DMS53 treated with DMSO at 0.1 percent for 48 hours (cell line): ENCODE data around the gene PTMA.
A peak's percentile ranks its signal among the peaks of the same experiment; 100 is the strongest.
"Not testable (repeated sequence)": the region's sequence is repeated elsewhere in the genome, so short reads cannot be mapped to it uniquely, and the experiment has no call there.

Source experiments
- DNase-seq: peaks from one replicate; lab custom pipeline; 2025; ENCODE audit not compliant: unreplicated experiment; lab: John Stamatoyannopoulos, UW

Gene PTMA, protein sequence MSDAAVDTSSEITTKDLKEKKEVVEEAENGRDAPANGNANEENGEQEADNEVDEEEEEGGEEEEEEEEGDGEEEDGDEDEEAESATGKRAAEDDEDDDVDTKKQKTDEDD

GRCh38 chr2:231707927-231708772 lies at the start of gene PTMA:
PTMA (plus strand) TSS chr2:231708525; CDS start chr2:231708707, 182 bp downstream.
- DNase-seq, result peak; percentile 89

DNA sequence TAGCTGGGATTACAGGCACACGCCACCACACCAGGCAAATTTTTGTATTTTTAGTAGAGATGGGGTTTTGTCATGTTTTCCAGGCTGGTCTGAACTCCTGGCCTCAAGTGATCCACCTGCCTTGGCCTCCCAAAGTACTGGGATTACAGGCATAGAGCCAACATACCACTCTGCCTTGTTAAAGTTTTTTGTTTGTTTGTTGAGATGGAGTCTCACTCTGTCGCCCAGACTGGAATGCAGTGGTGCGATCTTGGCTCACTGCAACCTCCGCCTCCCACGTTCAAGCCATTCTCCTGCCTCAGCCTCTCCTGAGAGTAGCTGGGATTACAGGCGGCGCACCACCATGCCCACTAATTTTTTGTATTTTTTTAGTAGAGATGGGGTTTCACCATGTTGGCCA lies 48.3 kb upstream of the PTMA start:
- not testable (repeated sequence) for DNase-seq

DNA sequence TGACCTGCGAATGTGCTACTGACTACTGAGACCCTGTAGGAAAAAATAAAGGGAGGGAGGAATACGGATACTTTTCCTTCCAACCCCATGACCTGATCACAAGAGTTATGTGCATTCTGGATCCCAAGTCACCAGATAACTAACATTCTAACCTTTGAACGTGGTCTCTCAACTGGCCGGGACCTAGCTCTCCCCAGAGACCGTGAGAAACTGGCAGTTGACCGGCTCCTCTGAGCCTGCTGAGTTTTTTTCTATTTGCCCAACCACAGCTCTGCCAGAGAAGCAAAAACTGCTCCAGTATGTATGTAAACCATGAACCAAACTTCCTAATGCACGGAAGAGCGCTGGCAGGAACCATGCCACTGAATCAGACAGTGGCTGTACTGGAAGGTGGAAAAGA lies 47.5 kb upstream of the PTMA start:
- no peak for DNase-seq

DNA sequence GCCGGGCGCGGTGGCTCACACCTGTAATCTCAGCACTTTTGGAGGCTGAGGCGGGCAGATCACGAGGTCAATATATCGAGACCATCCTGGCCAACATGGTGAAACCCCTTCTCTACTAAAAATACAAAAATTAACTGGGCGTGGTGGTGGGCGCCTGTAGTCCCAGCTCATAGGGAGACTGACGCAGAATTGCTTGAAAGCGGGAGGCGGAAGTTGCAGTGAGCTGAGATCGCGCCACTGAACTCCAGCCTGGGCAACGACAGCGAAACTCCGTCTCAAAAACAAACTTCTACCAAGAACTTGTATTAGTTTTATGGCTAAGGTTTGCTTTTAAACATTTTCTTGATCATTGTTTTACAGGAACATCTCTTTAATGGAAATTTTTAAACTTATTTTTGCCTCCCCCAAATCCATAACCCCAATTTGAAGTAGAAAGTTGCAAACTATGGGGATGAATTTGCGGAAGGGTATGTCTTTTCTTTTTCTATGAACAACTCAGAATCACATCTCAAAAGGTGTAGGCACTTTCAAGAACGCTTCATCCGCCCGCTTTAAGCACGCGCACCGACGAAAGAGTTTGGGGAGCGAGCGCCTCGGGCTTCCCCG lies 46.8 kb upstream of the PTMA start:
- no peak for DNase-seq

- peak; percentile 83 for DNase-seq
Observed at GRCh38 chr2:231662028-231662810, 46.1 kb upstream of the PTMA start.

DNA sequence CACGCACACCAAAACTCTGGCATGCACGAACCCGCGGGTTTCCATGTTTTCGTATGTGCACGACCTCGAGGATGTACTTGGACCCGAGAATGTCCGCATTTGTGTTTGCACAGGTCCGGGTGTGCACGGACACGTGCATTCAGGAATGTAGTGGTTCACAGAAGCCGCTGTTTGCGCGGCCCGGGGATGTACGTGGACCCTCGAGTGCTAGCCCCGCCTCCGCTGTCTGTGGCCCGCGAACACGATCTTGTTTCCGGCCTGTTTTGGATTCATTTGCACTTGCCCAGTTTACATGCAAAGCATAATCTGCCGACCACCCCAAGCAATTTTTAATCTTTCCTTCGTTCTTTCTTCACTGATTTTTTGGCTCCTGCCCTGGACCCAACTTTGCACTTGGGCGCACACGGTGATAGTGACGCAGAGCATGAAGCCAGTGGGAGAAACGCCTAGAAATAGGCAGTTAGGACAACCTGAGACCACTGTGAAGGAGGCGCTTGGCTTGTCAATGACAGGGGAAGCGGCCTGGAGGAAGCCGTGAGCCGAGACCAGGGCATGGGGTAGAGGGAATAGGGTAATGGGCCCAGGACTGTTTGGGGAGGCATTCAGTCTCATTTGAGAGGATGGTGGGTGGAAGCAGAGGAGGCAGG lies 45.4 kb upstream of the PTMA start:
- no peak for DNase-seq

GRCh38 chr2:231663458-231664212 lies 44.7 kb upstream of the PTMA start:
- no peak for DNase-seq

DNA sequence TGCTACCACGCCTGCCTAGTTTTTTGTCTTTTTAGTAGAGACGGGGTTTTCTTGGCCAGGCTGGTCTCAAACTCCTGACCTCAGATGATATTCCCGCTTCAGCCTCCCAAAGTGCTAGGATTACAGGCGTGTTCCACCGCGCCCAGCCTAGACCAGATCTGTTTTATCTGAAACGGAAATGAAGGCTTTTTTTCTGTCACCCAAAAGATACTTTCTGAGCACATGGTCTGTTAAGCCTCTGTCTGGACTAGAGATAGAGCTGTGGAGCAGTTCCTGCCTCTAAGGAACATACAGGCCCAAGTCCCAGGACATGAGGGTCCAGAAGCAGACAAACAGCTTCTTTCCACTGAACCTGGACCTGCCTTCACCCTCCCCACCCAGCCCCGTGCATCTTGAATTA lies 43.6 kb upstream of the PTMA start:
- DNase-seq, result no peak

DNA sequence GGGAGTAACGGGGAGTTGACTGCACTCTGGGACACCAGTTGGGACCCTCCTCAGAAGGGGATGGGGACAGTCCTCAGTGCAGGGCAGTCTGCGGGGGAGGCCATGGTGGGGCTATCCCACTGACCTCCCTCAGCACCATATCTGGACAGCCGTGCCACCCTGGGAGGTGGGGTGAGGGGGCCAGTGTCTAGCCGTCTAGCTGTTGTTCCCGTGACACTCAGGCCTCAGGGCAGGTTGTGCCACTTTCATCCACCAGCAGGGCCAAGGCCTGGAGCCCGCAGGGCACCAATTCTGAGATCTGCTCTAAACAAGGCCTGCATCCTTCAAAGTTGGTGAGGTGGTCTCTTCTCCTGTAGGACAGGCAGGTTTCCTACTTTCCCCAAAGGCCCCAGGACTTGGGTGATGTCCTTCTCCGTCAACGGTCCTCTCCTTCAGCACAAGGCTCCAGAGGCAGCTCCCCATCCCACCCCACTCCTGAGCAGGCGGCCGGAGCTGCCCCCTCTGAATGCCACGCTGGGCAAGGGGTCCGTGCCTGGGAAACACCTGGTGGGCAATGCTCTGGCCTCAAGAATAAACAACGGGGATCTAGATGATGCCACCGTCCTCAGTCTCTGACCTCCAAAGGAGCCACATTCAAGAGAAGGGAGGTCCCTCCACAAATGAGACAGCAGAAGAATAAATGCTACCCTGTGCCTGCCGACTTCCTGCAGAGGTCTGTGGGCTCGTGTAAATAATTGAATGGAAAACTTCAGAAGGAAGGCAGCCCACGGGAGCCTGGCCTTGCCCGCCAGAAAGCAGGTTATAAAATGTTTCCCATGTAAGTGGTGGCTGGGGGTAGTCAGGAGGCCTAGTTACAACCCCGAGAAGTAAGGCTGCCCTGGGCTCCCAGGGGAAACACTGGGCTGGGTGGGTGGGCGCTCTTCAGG lies 42.8 kb upstream of the PTMA start:
- no peak for DNase-seq

- DNase-seq, result peak; percentile 86
Observed at GRCh38 chr2:231666171-231667095, 41.9 kb upstream of the PTMA start.

DNA sequence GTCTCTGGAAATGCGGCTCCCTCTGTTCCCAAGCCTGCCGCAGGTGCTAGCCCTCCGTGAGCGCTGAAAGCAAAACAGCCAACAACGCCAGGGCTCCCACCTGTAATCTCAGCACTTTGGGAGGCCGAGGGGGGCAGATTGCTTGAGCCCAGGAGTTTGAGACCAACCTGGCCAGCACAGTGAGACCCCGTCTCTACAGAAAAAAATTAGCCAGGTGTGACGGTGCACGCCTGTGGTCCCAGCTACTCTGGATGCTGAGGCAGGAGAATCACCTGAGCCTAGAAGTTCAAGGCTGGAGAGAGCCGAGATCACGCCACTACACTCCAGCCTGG lies 41.3 kb upstream of the PTMA start:
- no peak for DNase-seq

GRCh38 chr2:231667496-231667895 lies 40.8 kb upstream of the PTMA start:
- DNase-seq, result no peak

- no peak for DNase-seq
Observed at GRCh38 chr2:231668981-231669380, 39.3 kb upstream of the PTMA start.

- no peak for DNase-seq
Observed at GRCh38 chr2:231671270-231672050, 36.9 kb upstream of the PTMA start.

DNA sequence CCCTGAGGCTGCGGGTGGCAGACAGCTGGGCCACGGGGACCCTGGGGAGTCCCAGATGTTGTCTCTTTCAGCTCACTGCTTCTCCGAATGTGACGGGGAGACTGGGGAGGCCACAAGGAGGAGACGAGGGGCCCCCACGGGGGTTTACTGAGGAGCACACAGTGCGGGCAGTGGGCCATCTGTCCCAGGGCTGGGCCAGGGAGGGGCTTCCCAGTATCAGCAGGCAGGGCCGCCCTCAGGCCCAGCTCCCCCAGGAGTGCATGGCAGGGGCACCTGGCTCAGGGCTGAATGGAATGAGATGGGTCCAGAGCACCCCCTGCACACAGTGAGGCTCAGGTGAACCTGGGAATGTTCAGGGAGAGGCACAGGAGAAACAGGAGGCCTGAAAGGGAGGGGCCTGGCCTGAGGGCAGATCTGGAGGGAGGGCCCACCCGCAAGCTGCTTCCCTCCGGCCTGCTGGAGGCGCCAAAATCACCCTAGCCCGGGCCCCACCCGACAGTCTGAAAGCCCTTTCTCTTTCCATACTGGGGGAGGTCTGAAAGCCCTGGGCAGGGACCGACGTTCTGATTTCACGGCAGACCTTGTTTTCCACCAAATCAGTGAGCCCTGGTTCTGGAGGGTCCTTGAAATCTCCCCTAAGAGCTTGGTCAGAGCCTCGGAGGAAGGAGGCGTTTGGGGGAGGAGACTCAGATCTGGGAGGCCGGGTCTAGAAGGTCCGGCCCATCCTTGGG lies 35.5 kb upstream of the PTMA start:
- DNase-seq, result peak; percentile 65

DNA sequence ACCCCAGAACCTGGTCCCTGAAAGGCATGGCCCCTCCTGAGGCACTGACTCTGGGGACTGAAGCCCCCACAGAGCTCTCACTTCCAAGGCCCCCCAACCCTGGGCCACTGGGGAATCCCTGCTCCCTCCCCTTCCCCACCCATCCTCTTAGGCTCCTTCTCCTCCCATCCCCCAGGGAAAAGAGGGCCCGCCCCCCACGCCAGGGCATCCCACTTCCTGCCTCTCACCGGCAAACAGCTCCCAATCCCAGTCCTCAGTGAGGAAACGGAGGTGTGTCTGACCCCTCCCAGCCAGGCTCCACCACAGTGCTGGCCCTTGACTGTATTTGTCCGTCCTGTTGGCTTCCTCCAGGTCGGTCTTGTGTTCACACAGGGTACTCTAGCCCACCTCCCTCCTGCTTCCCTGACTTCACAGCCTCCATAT lies 35.0 kb upstream of the PTMA start:
- peak; percentile 83 for DNase-seq
